Transverse colon (tissue), 4 donors: ENCODE measurements around the gene ROGDI. TPM values are rescaled to one million over a fixed set of nuclear protein-coding genes. Genes with fewer than 3 reads are reported as not detected.

Experiments used
- DNase-seq: peaks from one replicate; pipeline ENCODE4 v3.0.0-alpha.2; 2019
- H3K27ac ChIP-seq, 4 donors: fragments of 200-600 bp; sonication (generic); 2 replicates each; pipeline ENCODE4 v1.5.1; 2016 to 2018; ENCODE audit warnings: inconsistent platforms in 4 of 4
- H3K27me3 ChIP-seq: fragments of 200-600 bp; sonication (generic); 2 replicates; pipeline ENCODE4 v1.5.1; 2017; ENCODE audit warnings: inconsistent platforms
- H3K36me3 ChIP-seq, 4 donors: fragments of 200-600 bp; sonication (generic); 2 replicates each; pipeline ENCODE4 v1.5.1; 2017 to 2019; ENCODE audit warnings: inconsistent platforms in 4 of 4
- H3K4me1 ChIP-seq, 4 donors: fragments of 200-600 bp; sonication (generic); 2 replicates each; pipeline ENCODE4 v1.5.1; 2017 to 2020; ENCODE audit warnings: inconsistent platforms in 4 of 4
- H3K4me3 ChIP-seq, 4 donors: fragments of 200-600 bp; sonication (generic); 1 replicate in 1 of 4; 2 replicates in 3 of 4; pipeline versions ENCODE4 v1.5.1 to v1.6.1; 2017 to 2019; ENCODE audit warnings: inconsistent platforms in 4 of 4
- H3K9me3 ChIP-seq, 2 donors: fragments of 200-600 bp; sonication (generic); 2 replicates each; pipeline ENCODE4 v1.5.1; 2017 to 2019; ENCODE audit warnings: inconsistent platforms in 2 of 2
- CTCF ChIP-seq, 5 experiments: fragments of 200-600 bp in 3 of 5; fragments of 450-650 bp in 2 of 5; sonication (generic) in 3 of 5; IDR thresholded peaks; 1 replicate in 2 of 5; 2 replicates in 3 of 5; pipeline ENCODE4 v1.5.1; 2016 to 2017; ENCODE audit warnings: antibody characterized with exemption in 5 of 5, inconsistent platforms in 3 of 5, mild to moderate bottlenecking in 2 of 5, moderate library complexity in 1 of 5
- EP300 ChIP-seq: sonication (generic); formaldehyde crosslinking; IDR thresholded peaks from one replicate; pipeline ENCODE4 v1.6.1; 2017; ENCODE audit warnings: antibody characterized with exemption, low read depth
- POLR2A ChIP-seq: fragments of 450-650 bp; IDR thresholded peaks from one replicate; pipeline ENCODE4 v1.6.1; 2016; ENCODE audit warnings: antibody characterized with exemption, mild to moderate bottlenecking, moderate library complexity
- POLR2AphosphoS5 ChIP-seq, 3 donors: sonication (generic); formaldehyde crosslinking; IDR thresholded peaks; one replicate each; pipeline ENCODE4 v1.6.1; 2016; ENCODE audit warnings: antibody characterized with exemption in 3 of 3
- WGBS, 2 donors: methylation state at CpG; one replicate each; pipeline ENCODE4 v1.1.5; 2018; ENCODE audit warnings: low coverage in 1 of 2; 5-methylcytosine and 5-hydroxymethylcytosine counted together
- in situ Hi-C, 4 donors: fragments of 200-750 bp; cut with MboI; loops; one replicate each; pipeline versions ENCODE4 v1.15.0 to v1.15.1; 2017; ENCODE audit warnings: low sequenced_read_pairs in 3 of 4, low pct_ligation_motif_present in 1 of 4, low pct_unique_long_range_greater_than_20kb in 1 of 4
- intact Hi-C: fragments of 100-400 bp; cut with DNase I; formaldehyde crosslinking; loops from one replicate; pipeline ENCODE4 v1.15.1; 2023; ENCODE audit warnings: low total_unique reads
- total RNA-seq, 4 donors: library from RNA; depleted of rRNA; stranded (reverse); fragments of >200 nt; gene quantifications; one replicate each; pipeline ENCODE4 v1.1.0, GENCODE V29; 2016

ROGDI gene
- total RNA-seq, 4 donors from 2014 or later, result 28.1 to 75.2 (median 43.7) TPM

DNA sequence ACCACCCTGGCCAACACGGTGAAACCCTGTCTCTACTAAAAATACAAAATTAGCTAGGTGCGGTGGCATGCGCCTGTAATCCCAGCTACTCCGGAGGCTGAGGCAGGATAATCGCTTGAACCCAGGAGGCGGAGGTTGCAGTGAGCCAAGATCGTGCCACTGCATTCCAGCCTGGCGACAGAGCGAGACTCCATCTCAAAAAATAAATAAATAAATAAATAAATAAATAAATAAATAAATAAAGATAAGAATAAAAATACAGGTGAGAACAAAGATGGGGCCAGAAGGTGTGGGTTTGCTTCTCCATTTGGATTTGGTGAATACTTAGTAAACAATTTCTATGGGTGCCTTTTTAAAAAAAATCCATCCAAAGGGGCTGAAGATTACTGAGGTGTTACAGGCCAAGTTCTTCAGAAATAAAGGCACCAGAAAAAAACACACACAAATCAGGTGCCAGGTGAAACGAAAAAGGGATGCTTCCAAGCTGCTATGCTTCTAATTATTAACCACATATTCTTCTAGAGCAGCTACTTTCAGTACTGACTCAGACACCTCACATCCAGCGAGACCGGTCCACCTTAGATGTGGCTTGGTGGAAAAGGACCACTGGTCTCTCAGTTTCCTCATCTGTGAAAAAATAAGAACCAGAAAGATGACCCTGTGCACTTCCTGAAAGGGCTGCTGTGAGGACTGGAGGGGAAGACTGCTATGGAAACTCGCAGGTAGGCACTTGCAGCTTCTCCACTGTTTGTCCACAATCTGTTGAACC lies 35.5 kb upstream of the ROGDI start:
- Histone ChIP-seq H3K4me1 (peaks cover 0 to 20% (median 11%) of the 10 kb centered on the region in 4 donors), H3K4me3 (no peak overlapping the region), H3K9me3 (no peaks in the 10 kb centered on the region), H3K36me3 (peaks cover 0 to 38% (median 17%) of the 10 kb centered on the region in 4 donors), H3K27me3 (no peaks in the 10 kb centered on the region), H3K27ac (no peak overlapping the region)
- no peak for TF ChIP-seq POLR2AphosphoS5 (IDR thresholded peaks at IDR 0.05)
- TF ChIP-seq CTCF (IDR thresholded peaks at IDR 0.05), result no peak
- TF ChIP-seq POLR2A, result no peak
- TF ChIP-seq EP300, result no peak
- in situ Hi-C loops (no loop called here), intact Hi-C loops (no loop called here)
- whole genome bisulfite sequencing, 2 donors, result 85 to 90% methylated on average over 3 to 13 of the region's 13 CpGs
- DNase-seq, result no peak

- intact Hi-C loops (no loop called here), in situ Hi-C loops (no loop called here)
- no peak overlapping the region for H3K27ac ChIP-seq
- TF ChIP-seq POLR2A, result no peak
- no peak for TF ChIP-seq EP300
- TF ChIP-seq CTCF (IDR thresholded peaks at IDR 0.05), result no peak
- H3K36me3 ChIP-seq, result peaks cover 0 to 34% (median 18%) of the 10 kb centered on the region in 4 donors
- peaks cover 4 to 32% (median 16%) of the 10 kb centered on the region in 4 donors for H3K4me1 ChIP-seq
- H3K27me3 ChIP-seq, result no peaks in the 10 kb centered on the region
- no peak for DNase-seq
- no peak overlapping the region for H3K4me3 ChIP-seq
- H3K9me3 ChIP-seq, result no peaks in the 10 kb centered on the region
- WGBS, 2 donors, result 86 to 100% methylated on average over 1 to 2 of the region's 2 CpGs
These were observed 34.3 kb upstream of the ROGDI start for GRCh38 chr16:4836727-4837126.

DNA sequence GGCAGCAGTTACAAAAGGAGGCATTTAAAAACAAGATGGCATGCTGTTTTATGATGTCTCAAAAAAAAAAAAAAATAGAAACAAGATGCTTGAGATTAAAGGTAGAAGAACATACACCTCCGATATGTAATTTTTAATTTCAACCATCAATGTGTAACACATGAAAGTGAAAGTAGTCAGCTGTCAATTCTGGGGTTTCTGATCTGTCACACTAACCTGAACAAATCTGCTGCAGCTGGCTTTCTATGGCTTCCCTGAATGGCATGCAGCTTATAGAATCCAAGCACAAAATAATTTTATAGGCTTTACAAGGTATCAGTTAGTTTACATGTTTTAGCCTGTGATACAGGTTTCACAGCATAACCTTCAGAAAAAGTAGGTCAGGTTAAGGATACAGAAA lies 31.2 kb upstream of the ROGDI start:
- no peaks in the 10 kb centered on the region for H3K27me3 ChIP-seq
- TF ChIP-seq CTCF (IDR thresholded peaks at IDR 0.05), result no peak
- no peak for TF ChIP-seq EP300
- TF ChIP-seq POLR2AphosphoS5 (IDR thresholded peaks at IDR 0.05), result no peak
- TF ChIP-seq POLR2A, result no peak
- peaks cover 4 to 48% (median 26%) of the 10 kb centered on the region in 4 donors for H3K4me1 ChIP-seq
- peaks cover 0 to 46% (median 22%) of the 10 kb centered on the region in 4 donors for H3K36me3 ChIP-seq
- intact Hi-C loops, result no loop called here
- H3K9me3 ChIP-seq, result no peaks in the 10 kb centered on the region
- 59% methylated on average over 1 of the region's 1 CpG; no CpG with 5 or more reads in 1 of the 2 donors for WGBS, 2 donors
- in situ Hi-C loops, result no loop called here
- H3K27ac ChIP-seq, result peak overlapping the region; percentile 12 to 69 (median 63)
- DNase-seq, result no peak
- no peak overlapping the region for H3K4me3 ChIP-seq

DNA sequence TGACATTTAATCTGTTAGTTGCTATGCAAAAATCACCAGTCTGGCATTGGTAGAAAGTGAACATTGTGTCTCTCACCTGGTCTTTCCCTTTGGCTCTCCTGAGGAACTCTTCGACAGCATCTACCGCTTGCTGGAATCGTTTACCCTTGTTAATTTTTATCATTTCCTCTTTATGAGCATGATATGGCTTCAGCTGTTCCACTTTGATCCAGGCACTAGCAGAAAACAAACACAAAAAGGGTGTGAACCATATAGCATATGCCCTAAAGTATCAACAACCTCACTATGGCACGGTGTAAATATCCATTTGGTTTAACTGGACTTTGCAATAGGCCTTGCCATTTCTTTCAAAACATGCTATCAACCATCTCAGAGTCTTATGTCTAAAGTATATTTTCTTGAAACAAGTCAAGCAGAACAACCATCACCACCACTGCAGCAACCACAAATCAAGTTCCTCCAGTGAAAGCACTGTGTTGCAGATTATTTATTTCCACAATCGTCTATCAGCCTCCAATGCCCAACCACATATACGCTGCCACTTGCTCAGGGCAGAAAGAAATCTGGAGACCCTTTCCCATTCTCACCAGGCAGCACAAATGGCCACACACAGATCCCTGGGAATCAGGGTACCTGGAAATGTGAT lies 30.4 kb upstream of the ROGDI start:
- in situ Hi-C loops, result no loop called here

More for the DNA sequence above, 30.4 kb upstream of the ROGDI start:
- DNase-seq, result no peak
- intact Hi-C loops, result no loop called here
- Histone ChIP-seq H3K4me3 (no peak overlapping the region), H3K4me1 (peaks cover 4 to 56% (median 29%) of the 10 kb centered on the region in 4 donors), H3K27me3 (no peaks in the 10 kb centered on the region), H3K36me3 (peaks cover 0 to 48% (median 22%) of the 10 kb centered on the region in 4 donors), H3K27ac (peak overlapping the region; percentile 49 to 69 (median 63)), H3K9me3 (no peaks in the 10 kb centered on the region)
- TF ChIP-seq CTCF (IDR thresholded peaks at IDR 0.05) (no peak), POLR2A (no peak), POLR2AphosphoS5 (IDR thresholded peaks at IDR 0.05) (peak in 2 of 3 donors; percentile 31 to 42)
- WGBS, 2 donors, result 48 to 63% methylated on average over 5 to 6 of the region's 6 CpGs
